Heart left ventricle (tissue), 16 donors: ENCODE results near the gene KCNJ1. TPM values are rescaled to one million over a fixed set of nuclear protein-coding genes. Genes with fewer than 3 reads are reported as not detected.

Experiments used
- ATAC-seq, 4 donors: fragments of 200-7000 bp; cut with Tn5 transposase; one replicate each; pipeline ENCODE4 v1.9.1; 2020 to 2022; ENCODE audit warnings: moderate library complexity in 4 of 4, mild to moderate bottlenecking in 3 of 4, moderate number of reproducible peaks in 1 of 4
- DNase-seq, 5 donors: peaks; one replicate each; pipeline ENCODE4 v3.0.0-alpha.2; 2020
- H3K27ac ChIP-seq, 12 donors: fragments of 200-600 bp; sonication (generic) in 4 of 12; one replicate each; pipeline versions ENCODE4 v1.5.0 to v1.8.0; 2016 to 2022; ENCODE audit warnings: mild to moderate bottlenecking in 2 of 12
- H3K27me3 ChIP-seq, 9 donors: fragments of 200-600 bp; sonication (generic) in 2 of 9; one replicate each; pipeline versions ENCODE4 v1.5.1 to v1.8.0; 2016 to 2022; ENCODE audit warnings: mild to moderate bottlenecking in 3 of 9
- H3K36me3 ChIP-seq, 9 donors: fragments of 200-600 bp; sonication (generic) in 2 of 9; one replicate each; pipeline versions ENCODE4 v1.5.0 to v1.8.0; 2018 to 2022; ENCODE audit warnings: mild to moderate bottlenecking in 2 of 9
- H3K4me1 ChIP-seq, 12 donors: fragments of 200-600 bp; sonication (generic) in 4 of 12; one replicate each; pipeline versions ENCODE4 v1.5.0 to v1.8.0; 2016 to 2022; ENCODE audit warnings: mild to moderate bottlenecking in 3 of 12
- H3K4me3 ChIP-seq, 12 donors: fragments of 200-600 bp; sonication (generic) in 4 of 12; one replicate each; pipeline versions ENCODE4 v1.5.0 to v1.8.0; 2017 to 2022; ENCODE audit warnings: mild to moderate bottlenecking in 9 of 12, moderate library complexity in 4 of 12
- H3K9me3 ChIP-seq, 12 donors: fragments of 200-600 bp; sonication (generic) in 4 of 12; one replicate each; pipeline versions ENCODE4 v1.5.0 to v1.8.0; 2016 to 2022; ENCODE audit warnings: mild to moderate bottlenecking in 1 of 12
- CTCF ChIP-seq, 12 donors: fragments of 200-600 bp; sonication (generic) in 4 of 12; IDR thresholded peaks; one replicate each; pipeline versions ENCODE4 v1.5.0 to v1.8.0; 2018 to 2022; ENCODE audit warnings: antibody characterized with exemption in 12 of 12, mild to moderate bottlenecking in 5 of 12
- POLR2A ChIP-seq, 2 donors: fragments of 450-650 bp; IDR thresholded peaks; one replicate each; pipeline ENCODE4 v1.6.1; 2017; ENCODE audit warnings: antibody characterized with exemption in 2 of 2, mild to moderate bottlenecking in 2 of 2, moderate library complexity in 2 of 2
- WGBS, 4 donors: extraction: QIAGEN DNeasy Blood & Tissue Kit in 2 of 4; methylation state at CpG; one replicate each; pipeline versions ENCODE4 v1.1.5 to v1.1.7; 2013 to 2018; 5-methylcytosine and 5-hydroxymethylcytosine counted together
- intact Hi-C, 10 donors: fragments of 100-400 bp; cut with DNase I; formaldehyde crosslinking; loops; one replicate each; pipeline versions ENCODE4 v1.11.1 to v1.14.2; 2022
- polyA plus RNA-seq, 2 donors: library from polyadenylated mRNA; stranded (reverse); fragments of 200-250 nt; gene quantifications; one replicate each; pipeline ENCODE4 v1.2.3, GENCODE V29; 2013
- total RNA-seq, 9 donors: library from RNA; depleted of rRNA in 2 of 9; stranded (reverse); fragments of >200 nt in 2 of 9; fragmentation: NEBNext Ultra II Directional in 3 of 9; extraction: Animal tissue kit (Norgen Biotek cat#: 25700) in 3 of 9; gene quantifications; one replicate each; pipeline versions ENCODE4 v1.1.0 to v1.2.4, GENCODE V29; 2016 to 2023
- donor health status: ischemic (EF 13 %, LVEDD 7.1; RV severe dilation, severe dysfunction).
- donor health status: healthy with polysubstance abuse.
- donor health status: DM: no; HTN: yes; CAD: no.
- donor health status: DM: no; HTN: no; CAD: no.
- donor health status: ischemic (EF 25% LVEDD 6.9; RV normal size, moderate dysfunction).
- donor health status: ischemic (EF 25% LVEDD 5.7; RV mildly dilated, moderate dysfunction).
- donor health status: healthy.
- donor health status: DM: yes; HTN: yes; CAD: no.
- donor health status: ischemic (EF 35%, LVEDD 5.7; RV mildly dilated, moderate dysfunction).
- donor health status: nonischemic (EF 11% LVEDD 7.7; RV severe dilation, severe dysfunction).
- donor health status: DM: yes; HTN: yes; CAD: no.
- donor health status: PGD.
- donor health status: ischemic (EF 29% LVEDD 5.4; RV normal size, mild dysfunction).
- donor health status: nonischemic (EF 23%, LVEDD 6.1; RV moderate dilation, normal function).

KCNJ1 gene
- total and polyA plus RNA-seq, 11 donors: 0.08 to 0.50 (median 0.23) TPM; not detected in 6

DNA sequence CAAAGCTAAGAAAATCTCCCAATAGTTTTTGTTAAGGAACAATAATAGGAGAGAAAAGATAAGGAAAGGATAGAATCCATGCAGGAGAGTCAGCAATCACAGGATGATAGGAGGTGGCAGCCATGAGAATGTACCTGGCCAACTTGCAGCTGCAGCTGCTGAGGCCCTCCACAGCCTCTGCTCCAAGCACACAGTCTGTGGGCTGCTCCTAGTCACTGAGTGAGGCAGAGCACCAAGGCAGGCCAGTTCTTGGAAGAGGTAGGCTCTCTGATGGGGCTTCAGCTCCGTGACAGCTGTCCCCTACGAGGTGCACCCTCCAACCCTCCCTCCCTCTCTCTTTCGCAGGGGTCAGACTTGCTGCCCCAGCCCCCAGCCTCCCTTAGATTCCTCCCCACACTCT is 5.5 kb upstream of the KCNJ1 start:
- Histone ChIP-seq H3K4me1 (no peaks in the 10 kb centered on the region), H3K36me3 (no peaks in the 10 kb centered on the region), H3K9me3 (no peaks in the 10 kb centered on the region), H3K4me3 (no peak overlapping the region), H3K27me3 (no peaks in the 10 kb centered on the region), H3K27ac (no peak overlapping the region)
- no peak for ATAC-seq
- no peak for DNase-seq
- 80 to 93% (median 86%) methylated on average over 3 of the region's 3 CpGs for WGBS, 4 donors
- intact Hi-C loops: loop anchor here in 1 of 10 donors (10.0 kb wide), 1 partner anchor 1378 kb away; no protein-coding TSS in a partner anchor
- no peak for TF ChIP-seq CTCF (IDR thresholded peaks at IDR 0.05)
- no peak for TF ChIP-seq POLR2A (IDR thresholded peaks at IDR 0.05)

- no peak for ATAC-seq
- no peak for TF ChIP-seq POLR2A (IDR thresholded peaks at IDR 0.05)
- TF ChIP-seq CTCF (IDR thresholded peaks at IDR 0.05): no peak
- Histone ChIP-seq H3K4me1 (no peaks in the 10 kb centered on the region), H3K9me3 (no peaks in the 10 kb centered on the region), H3K4me3 (no peak overlapping the region), H3K27ac (no peak overlapping the region), H3K27me3 (no peaks in the 10 kb centered on the region), H3K36me3 (no peaks in the 10 kb centered on the region)
- 82 to 90% (median 86%) methylated on average over 6 of the region's 6 CpGs for WGBS, 4 donors
- no peak for DNase-seq
- intact Hi-C loops: loop anchor here in 1 of 10 donors (10.0 kb wide), 1 partner anchor 1377 kb away; no protein-coding TSS in a partner anchor
Observed at GRCh38 chr11:128872094-128872493, 5.0 kb upstream of the KCNJ1 start.

DNA sequence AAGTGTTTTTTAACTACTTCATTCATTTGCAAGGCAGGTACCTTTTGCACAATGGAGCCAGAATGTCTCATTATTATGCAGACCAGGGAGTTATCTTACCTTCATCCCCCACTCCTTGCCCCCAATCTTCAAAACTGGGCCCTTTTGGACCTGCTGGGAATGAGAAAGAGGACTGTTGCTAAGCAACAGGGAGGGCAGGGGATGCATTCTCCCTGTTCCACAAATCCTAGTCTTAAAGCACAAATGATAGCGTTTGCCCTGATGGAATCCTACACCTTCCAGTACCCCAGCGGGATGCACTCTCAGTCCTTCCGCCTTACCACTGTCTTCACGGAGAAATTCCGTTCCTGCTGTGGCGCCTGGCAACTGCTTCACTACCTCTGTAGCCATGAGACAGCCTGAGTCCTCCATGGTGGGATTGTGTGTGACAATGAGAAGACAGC is 4.1 kb upstream of the KCNJ1 start:
- Histone ChIP-seq H3K36me3 (no peaks in the 10 kb centered on the region), H3K27me3 (no peaks in the 10 kb centered on the region), H3K9me3 (no peaks in the 10 kb centered on the region), H3K27ac (no peak overlapping the region), H3K4me1 (no peaks in the 10 kb centered on the region), H3K4me3 (no peak overlapping the region)
- intact Hi-C loops: loop anchor here in 1 of 10 donors (10.0 kb wide), 1 partner anchor 1376 kb away; no protein-coding TSS in a partner anchor
- WGBS, 4 donors: 73 to 84% (median 81%) methylated on average over 6 of the region's 6 CpGs
- DNase-seq: no peak
- no peak for TF ChIP-seq CTCF (IDR thresholded peaks at IDR 0.05)
- no peak for TF ChIP-seq POLR2A (IDR thresholded peaks at IDR 0.05)
- no peak for ATAC-seq

DNA sequence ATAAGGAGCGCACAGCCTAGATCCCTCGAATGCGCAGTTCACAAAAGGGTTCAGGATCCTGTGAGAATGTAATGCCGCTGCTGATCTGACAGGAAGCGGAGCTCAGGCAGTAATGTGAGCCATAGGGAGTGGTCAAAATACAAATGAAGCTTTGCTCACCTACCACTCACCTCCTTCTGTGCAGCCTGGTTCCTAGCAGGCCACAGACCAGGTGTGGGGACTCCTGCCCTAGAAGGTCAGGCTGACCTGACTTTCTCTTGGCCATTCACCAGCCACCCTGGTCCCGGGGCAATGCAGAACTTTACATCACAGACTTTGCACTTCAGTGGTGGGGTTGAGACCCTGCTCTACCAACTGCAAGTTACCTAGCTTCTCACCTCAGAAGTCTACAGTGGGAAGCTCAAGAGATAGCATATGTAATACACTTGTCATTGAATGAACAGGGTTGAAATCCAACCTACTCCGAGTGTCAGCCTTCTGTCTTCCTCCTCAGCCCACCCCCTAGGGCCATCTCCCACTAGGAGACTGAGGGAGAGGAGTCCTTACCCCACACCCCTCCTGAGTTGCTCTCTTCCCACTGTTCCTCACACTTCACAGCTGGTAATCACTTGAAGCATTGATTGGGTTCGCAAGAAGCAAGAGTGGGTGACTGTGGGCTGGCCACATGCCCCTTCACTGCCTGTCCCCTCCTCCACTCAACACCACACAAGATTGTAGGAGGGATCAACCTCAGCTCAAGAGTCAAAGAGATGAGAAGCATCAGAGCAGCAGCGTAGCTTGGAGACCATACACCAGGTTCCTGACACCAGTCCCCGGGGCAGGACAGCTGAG is 2.0 kb upstream of the KCNJ1 start:
- Histone ChIP-seq H3K4me3 (no peak overlapping the region), H3K9me3 (no peaks in the 10 kb centered on the region), H3K27ac (no peak overlapping the region), H3K36me3 (no peaks in the 10 kb centered on the region), H3K27me3 (no peaks in the 10 kb centered on the region), H3K4me1 (no peaks in the 10 kb centered on the region)
- intact Hi-C loops: loop anchor here in 2 of 10 donors (10.0 kb wide), 2 partner anchors 814 to 834 kb away; no protein-coding TSS in a partner anchor
- TF ChIP-seq POLR2A (IDR thresholded peaks at IDR 0.05): no peak
- no peak for TF ChIP-seq CTCF (IDR thresholded peaks at IDR 0.05)
- DNase-seq: no peak
- WGBS, 4 donors: 91 to 98% (median 96%) methylated on average over 10 of the region's 10 CpGs
- ATAC-seq: peak in 1 of 4 donors; percentile 9
